NCI-H345 (cell line): ENCODE results near the gene TDRD6.
"Not testable (repeated sequence)": the region's sequence is repeated elsewhere in the genome, so short reads cannot be mapped to it uniquely, and the experiment has no call there.

Experiments used
- DNase-seq: peaks from one replicate; lab custom pipeline; 2025; lab: John Stamatoyannopoulos, UW

The TDRD6 gene

GRCh38 chr6:46743425-46744158 lies 55.9 kb downstream of the TDRD6 start:
- DNase-seq, result no peak

GRCh38 chr6:46744159-46744725 lies 56.6 kb downstream of the TDRD6 start:
- DNase-seq, result not testable (repeated sequence)

- DNase-seq, result no peak
Measured at GRCh38 chr6:46745973-46746372, 58.3 kb downstream of the TDRD6 start.

GRCh38 chr6:46746696-46747095 lies 59.0 kb downstream of the TDRD6 start, which contains the start of gene ANKRD66:
Gene ANKRD66 (plus strand): TSS chr6:46746933. CDS start chr6:46751949, 5,016 bp downstream.
- no peak for DNase-seq

- DNase-seq, result no peak
Measured at GRCh38 chr6:46748940-46749503, 61.3 kb downstream of the TDRD6 start.

GRCh38 chr6:46749731-46750130 lies 62.0 kb downstream of the TDRD6 start:
- DNase-seq, result no peak

GRCh38 chr6:46751658-46752057 lies 64.0 kb downstream of the TDRD6 start:
- no peak for DNase-seq
